Measurements from ENCODE around the gene TRAF3IP1.
"Not testable (repeated sequence)": the region's sequence is repeated elsewhere in the genome, so short reads cannot be mapped to it uniquely, and the experiment has no call there.

The TRAF3IP1 gene

DNA sequence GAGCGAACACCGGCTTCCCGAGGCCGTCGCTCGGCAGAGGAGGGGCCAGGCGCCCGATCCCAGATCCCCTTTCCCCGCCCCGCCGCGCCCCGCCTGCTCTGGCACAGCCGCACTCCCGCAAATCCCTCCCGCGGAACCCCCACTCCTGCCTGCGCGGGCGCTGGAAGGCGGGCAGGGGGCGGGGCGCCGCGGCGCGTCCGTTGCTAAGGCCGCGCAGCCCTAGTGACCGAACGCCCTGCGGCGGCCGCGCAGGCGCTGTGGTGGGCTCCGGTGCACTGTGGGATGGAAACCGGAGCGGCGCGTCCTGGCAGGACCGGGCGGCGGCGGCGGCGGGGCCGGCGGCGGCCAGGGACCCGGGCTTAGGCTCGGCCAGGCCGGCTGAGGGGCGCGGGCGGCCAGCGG lies at the start of gene TRAF3IP1:
Gene TRAF3IP1 (plus strand): TSS at position 273 of the 402 bp plus-strand sequence. CDS start 145 bp downstream, outside the sequence.
- Histone ChIP-seq H3K36me3 (ENCODE audit: insufficient read depth, low read depth, low read length) (peaks cover 6% of the 10 kb centered on the region; the same call in 1 of the 2 replicates), H3K9ac (ENCODE audit: low read depth, low read length) (peak within 1 kb of the TSS; percentile 72), H3K9me3 (ENCODE audit: insufficient read depth, low read depth, low read length) (no peaks in the 10 kb centered on the region), H3K27me3 (ENCODE audit: insufficient read depth, low read length) (peaks cover 11% of the 10 kb centered on the region; the same call in 1 of the 2 replicates), H3K27ac (ENCODE audit: low read length) (no peak within 1 kb of the TSS), H3K4me1 (ENCODE audit: insufficient read depth, low read length) (peaks cover 5% of the 10 kb centered on the region; the same call in 1 of the 2 replicates), H3K4me3 (ENCODE audit: low read length) (peak within 1 kb of the TSS; percentile 83)

GRCh38 chr2:238270606-238271005 lies 49.7 kb upstream of the TRAF3IP1 start:
- Histone ChIP-seq H3K27ac (ENCODE audit: low read length) (no peak overlapping the region), H3K27me3 (ENCODE audit: insufficient read depth, low read length) (no peaks in the 10 kb centered on the region), H3K4me3 (ENCODE audit: low read length) (no peak overlapping the region), H3K4me1 (ENCODE audit: insufficient read depth, low read length) (no peaks in the 10 kb centered on the region; the same call in 1 of the 2 replicates), H3K9me3 (ENCODE audit: insufficient read depth, low read depth, low read length) (no peaks in the 10 kb centered on the region), H3K36me3 (ENCODE audit: insufficient read depth, low read depth, low read length) (peaks cover 23% of the 10 kb centered on the region; the same call in 1 of the 2 replicates), H3K9ac (ENCODE audit: low read depth, low read length) (no peak overlapping the region)

GRCh38 chr2:238271061-238271554 lies 49.2 kb upstream of the TRAF3IP1 start:
- Histone ChIP-seq H3K27me3 (ENCODE audit: insufficient read depth, low read length) (no peaks in the 10 kb centered on the region), H3K4me3 (ENCODE audit: low read length) (no peak overlapping the region), H3K4me1 (ENCODE audit: insufficient read depth, low read length) (no peaks in the 10 kb centered on the region; the same call in 1 of the 2 replicates), H3K9me3 (ENCODE audit: insufficient read depth, low read depth, low read length) (no peaks in the 10 kb centered on the region), H3K27ac (ENCODE audit: low read length) (no peak overlapping the region), H3K9ac (ENCODE audit: low read depth, low read length) (no peak overlapping the region), H3K36me3 (ENCODE audit: insufficient read depth, low read depth, low read length) (peaks cover 27% of the 10 kb centered on the region; the same call in 1 of the 2 replicates)

DNA sequence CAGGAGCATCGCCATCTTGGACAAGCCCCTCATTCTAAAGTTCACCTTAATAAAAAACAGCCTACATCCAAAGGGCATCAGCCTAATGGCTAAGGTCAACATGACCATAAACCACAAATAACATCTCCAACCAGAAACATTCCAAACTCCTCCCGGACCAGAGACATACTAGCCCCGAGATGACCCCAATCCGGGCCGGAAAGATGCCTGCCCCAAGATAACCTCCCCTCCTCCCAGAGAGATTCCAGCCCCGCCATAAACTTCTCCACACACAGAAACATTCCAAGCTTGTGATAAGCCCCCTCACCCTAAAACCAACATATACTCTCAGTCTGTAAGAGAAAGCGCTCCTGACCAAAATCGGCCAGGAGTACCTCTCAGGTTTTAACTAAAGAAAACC lies 48.6 kb upstream of the TRAF3IP1 start:
- H3K9ac ChIP-seq (ENCODE audit: low read depth, low read length); H3K27me3 ChIP-seq (ENCODE audit: insufficient read depth, low read length); H3K4me1 ChIP-seq (ENCODE audit: insufficient read depth, low read length); H3K4me3 ChIP-seq (ENCODE audit: low read length); H3K9me3 ChIP-seq (ENCODE audit: insufficient read depth, low read depth, low read length); H3K27ac ChIP-seq (ENCODE audit: low read length): not testable (repeated sequence)
- peaks cover 32% of the 10 kb centered on the region; the same call in 1 of the 2 replicates for H3K36me3 ChIP-seq (ENCODE audit: insufficient read depth, low read depth, low read length)

- H3K27ac ChIP-seq (ENCODE audit: low read length) = no peak overlapping the region
- no peaks in the 10 kb centered on the region for H3K9me3 ChIP-seq (ENCODE audit: insufficient read depth, low read depth, low read length)
- H3K36me3 ChIP-seq (ENCODE audit: insufficient read depth, low read depth, low read length) = peaks cover 32% of the 10 kb centered on the region; the same call in 1 of the 2 replicates
Measured at GRCh38 chr2:238272156-238272555, 48.2 kb upstream of the TRAF3IP1 start.

DNA sequence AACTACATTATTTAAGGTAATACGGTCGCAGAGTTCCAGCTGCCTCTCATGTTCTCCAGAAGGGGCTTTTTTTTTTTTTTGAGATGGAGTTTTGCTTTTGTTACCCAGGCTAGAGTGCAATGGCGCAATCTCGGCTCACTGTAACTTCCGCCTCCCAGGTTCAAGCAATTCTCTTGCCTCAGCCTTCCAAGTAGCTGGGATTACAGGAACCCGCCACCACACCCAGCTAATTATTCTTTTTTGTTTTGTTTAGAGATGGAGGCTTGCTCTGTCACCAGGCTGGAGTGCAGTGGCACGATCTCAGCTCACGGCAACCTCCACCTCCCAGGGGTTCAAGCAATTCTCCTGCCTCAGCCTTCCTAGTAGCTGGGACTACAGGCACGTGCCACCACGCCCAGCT lies 46.9 kb upstream of the TRAF3IP1 start:
- not testable (repeated sequence) for H3K4me1 ChIP-seq (ENCODE audit: insufficient read depth, low read length); H3K4me3 ChIP-seq (ENCODE audit: low read length); H3K9me3 ChIP-seq (ENCODE audit: insufficient read depth, low read depth, low read length); H3K9ac ChIP-seq (ENCODE audit: low read depth, low read length); H3K27ac ChIP-seq (ENCODE audit: low read length); H3K27me3 ChIP-seq (ENCODE audit: insufficient read depth, low read length)
- peaks cover 32% of the 10 kb centered on the region; the same call in 1 of the 2 replicates for H3K36me3 ChIP-seq (ENCODE audit: insufficient read depth, low read depth, low read length)

More at GRCh38 chr2:238272156-238272555, 48.2 kb upstream of the TRAF3IP1 start:
- no peak overlapping the region for H3K4me3 ChIP-seq (ENCODE audit: low read length)
- no peaks in the 10 kb centered on the region; the same call in 1 of the 2 replicates for H3K4me1 ChIP-seq (ENCODE audit: insufficient read depth, low read length)
- no peaks in the 10 kb centered on the region for H3K27me3 ChIP-seq (ENCODE audit: insufficient read depth, low read length)
- no peak overlapping the region for H3K9ac ChIP-seq (ENCODE audit: low read depth, low read length)

DNA sequence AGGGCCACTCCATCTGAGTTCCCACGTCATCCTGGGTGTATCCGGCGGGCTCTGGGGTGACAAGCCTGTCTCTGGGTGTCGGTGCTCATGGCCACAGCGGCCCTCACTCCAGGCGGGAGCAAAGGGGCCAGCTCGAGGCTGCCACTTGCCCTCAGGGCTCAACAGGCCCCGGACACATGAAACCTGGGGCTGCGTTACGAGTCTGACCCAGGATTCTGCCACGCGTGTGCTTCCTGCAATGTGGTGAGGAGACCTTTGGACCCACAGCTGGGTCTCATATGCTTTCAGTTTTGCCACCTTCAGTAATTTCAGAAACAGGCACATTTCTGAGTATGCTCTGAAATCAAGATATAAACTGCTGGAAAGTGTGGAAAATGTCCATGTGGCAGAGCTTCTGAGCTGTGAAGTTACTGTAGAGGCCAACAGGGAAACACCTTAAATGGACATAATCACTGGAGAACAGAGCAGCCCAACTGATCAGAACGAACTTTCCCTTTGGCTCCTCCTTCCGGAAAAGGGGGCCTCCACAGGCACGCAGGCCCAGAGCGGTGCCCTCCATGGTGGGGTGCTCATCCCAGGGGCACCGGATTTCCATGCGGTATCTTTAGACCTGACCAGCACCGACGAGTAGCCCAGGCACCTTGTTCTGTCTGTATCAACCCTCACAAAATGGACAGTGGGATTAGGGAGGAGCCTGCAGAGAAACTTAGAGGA lies 46.0 kb upstream of the TRAF3IP1 start:
- Histone ChIP-seq H3K9me3 (ENCODE audit: insufficient read depth, low read depth, low read length) (no peaks in the 10 kb centered on the region), H3K4me3 (ENCODE audit: low read length) (no peak overlapping the region), H3K9ac (ENCODE audit: low read depth, low read length) (no peak overlapping the region), H3K27ac (ENCODE audit: low read length) (no peak overlapping the region), H3K27me3 (ENCODE audit: insufficient read depth, low read length) (no peaks in the 10 kb centered on the region), H3K4me1 (ENCODE audit: insufficient read depth, low read length) (no peaks in the 10 kb centered on the region; the same call in 1 of the 2 replicates), H3K36me3 (ENCODE audit: insufficient read depth, low read depth, low read length) (peaks cover 32% of the 10 kb centered on the region; the same call in 1 of the 2 replicates)

DNA sequence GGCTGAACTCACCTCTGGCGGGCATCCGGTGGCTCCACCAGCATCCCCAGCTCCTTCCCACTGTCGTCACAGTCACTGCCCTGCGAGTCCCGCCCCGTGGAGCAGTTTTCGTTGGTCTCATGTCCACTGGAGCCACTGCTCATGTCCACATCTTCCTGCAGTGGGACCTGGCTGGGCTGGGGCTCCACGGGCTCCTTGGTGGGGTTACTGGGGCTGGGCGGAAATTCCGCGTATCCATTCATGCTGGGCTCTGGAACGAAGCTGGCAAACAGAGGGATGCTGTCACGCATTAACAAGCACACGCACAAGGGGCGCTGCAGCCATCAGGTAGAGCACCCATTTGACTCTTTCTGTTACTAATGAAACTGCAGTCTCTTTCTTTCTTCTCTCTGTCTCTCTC lies 42.6 kb upstream of the TRAF3IP1 start:
- no peaks in the 10 kb centered on the region for H3K9me3 ChIP-seq (ENCODE audit: insufficient read depth, low read depth, low read length)
- no peaks in the 10 kb centered on the region for H3K4me1 ChIP-seq (ENCODE audit: insufficient read depth, low read length)
- no peak overlapping the region for H3K4me3 ChIP-seq (ENCODE audit: low read length)
- no peak overlapping the region for H3K27ac ChIP-seq (ENCODE audit: low read length)
- H3K36me3 ChIP-seq (ENCODE audit: insufficient read depth, low read depth, low read length) = peaks cover 29% of the 10 kb centered on the region; the same call in 1 of the 2 replicates
- H3K27me3 ChIP-seq (ENCODE audit: insufficient read depth, low read length) = no peaks in the 10 kb centered on the region
- H3K9ac ChIP-seq (ENCODE audit: low read depth, low read length) = no peak overlapping the region

- Histone ChIP-seq H3K27me3 (ENCODE audit: insufficient read depth, low read length) (no peaks in the 10 kb centered on the region), H3K27ac (ENCODE audit: low read length) (no peak overlapping the region), H3K9ac (ENCODE audit: low read depth, low read length) (no peak overlapping the region), H3K4me3 (ENCODE audit: low read length) (no peak overlapping the region), H3K36me3 (ENCODE audit: insufficient read depth, low read depth, low read length) (peaks cover 25% of the 10 kb centered on the region; the same call in 1 of the 2 replicates), H3K9me3 (ENCODE audit: insufficient read depth, low read depth, low read length) (no peaks in the 10 kb centered on the region), H3K4me1 (ENCODE audit: insufficient read depth, low read length) (no peaks in the 10 kb centered on the region)
Measured at GRCh38 chr2:238278626-238279323, 41.5 kb upstream of the TRAF3IP1 start.

GRCh38 chr2:238279324-238279682 lies 41.0 kb upstream of the TRAF3IP1 start:
- no peaks in the 10 kb centered on the region for H3K4me1 ChIP-seq (ENCODE audit: insufficient read depth, low read length)

GRCh38 chr2:238280083-238280825 lies 40.1 kb upstream of the TRAF3IP1 start:
- Histone ChIP-seq H3K4me1 (ENCODE audit: insufficient read depth, low read length) (peaks cover under 1% of the 10 kb centered on the region; the same call in 1 of the 2 replicates), H3K36me3 (ENCODE audit: insufficient read depth, low read depth, low read length) (peaks cover 12% of the 10 kb centered on the region; the same call in 1 of the 2 replicates), H3K9me3 (ENCODE audit: insufficient read depth, low read depth, low read length) (no peaks in the 10 kb centered on the region), H3K27me3 (ENCODE audit: insufficient read depth, low read length) (no peaks in the 10 kb centered on the region), H3K4me3 (ENCODE audit: low read length) (no peak overlapping the region), H3K27ac (ENCODE audit: low read length) (no peak overlapping the region), H3K9ac (ENCODE audit: low read depth, low read length) (no peak overlapping the region)

More at GRCh38 chr2:238279324-238279682, 41.0 kb upstream of the TRAF3IP1 start:
- H3K27me3 ChIP-seq (ENCODE audit: insufficient read depth, low read length) = no peaks in the 10 kb centered on the region
- no peak overlapping the region for H3K4me3 ChIP-seq (ENCODE audit: low read length)
- no peaks in the 10 kb centered on the region for H3K9me3 ChIP-seq (ENCODE audit: insufficient read depth, low read depth, low read length)
- H3K9ac ChIP-seq (ENCODE audit: low read depth, low read length) = no peak overlapping the region
- H3K36me3 ChIP-seq (ENCODE audit: insufficient read depth, low read depth, low read length) = peaks cover 22% of the 10 kb centered on the region; the same call in 1 of the 2 replicates
- H3K27ac ChIP-seq (ENCODE audit: low read length) = no peak overlapping the region
